ENCODE results near the gene PF4V1.

Gene PF4V1

DNA sequence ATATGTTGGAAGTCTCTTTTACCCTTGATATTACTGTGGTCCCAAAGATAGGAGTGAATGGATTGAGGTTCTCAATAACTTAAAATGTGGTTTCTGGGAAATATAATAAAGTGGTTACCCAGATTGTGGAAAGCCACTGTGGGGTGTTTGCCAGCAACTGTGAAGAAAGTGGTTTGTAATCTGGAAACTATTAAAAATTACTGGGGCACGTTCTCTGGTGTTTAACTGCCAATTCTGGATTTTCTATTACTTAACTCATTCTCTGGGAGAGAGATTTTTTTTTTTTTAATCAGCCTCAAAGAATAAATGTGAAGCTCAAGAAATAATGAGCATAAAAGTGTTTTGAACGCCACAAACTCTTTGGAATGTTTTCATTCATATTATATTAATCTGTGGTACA, 21.5 kb upstream of the PF4V1 start:
- no peak overlapping the region for H2BK120ac ChIP-seq (ENCODE audit: low read depth, low read length)
- H3K4ac ChIP-seq (ENCODE audit: low read length): no peak overlapping the region
- no peak overlapping the region for H4K91ac ChIP-seq (ENCODE audit: low read depth, low read length, poor library complexity)
- H3K27me3 ChIP-seq (ENCODE audit: control insufficient read depth in 3 of 3, insufficient read depth in 3 of 3, low read depth in 1 of 3, low read length in 3 of 3): no peaks in the 10 kb centered on the region
- no peak overlapping the region for H3K4me2 ChIP-seq (ENCODE audit: insufficient read depth, low read length, poor library complexity, severe bottlenecking)
- no peak overlapping the region for H2BK5ac ChIP-seq (ENCODE audit: low read length)
- no peak overlapping the region for H2BK15ac ChIP-seq (ENCODE audit: low read length)
- H3K14ac ChIP-seq (ENCODE audit: low read length): no peak overlapping the region
- H3K18ac ChIP-seq (ENCODE audit: low read length): no peak overlapping the region
- no peaks in the 10 kb centered on the region for H3K4me1 ChIP-seq (ENCODE audit: control insufficient read depth in 2 of 2, insufficient read depth in 1 of 2, low read depth in 1 of 2, low read length in 2 of 2)
- no peak for DNase-seq (ENCODE audit: low spot score)
- H4K8ac ChIP-seq (ENCODE audit: low read depth, low read length): no peak overlapping the region
- H3K27ac ChIP-seq (replicated peaks; ENCODE audit: low read length): no peak overlapping the region
- no peaks in the 10 kb centered on the region for H3K79me1 ChIP-seq (ENCODE audit: low read depth, low read length)
- H3K23ac ChIP-seq (ENCODE audit: low read depth, low read length, poor library complexity): no peak overlapping the region
- no peak overlapping the region for H2AFZ ChIP-seq (ENCODE audit: low read length)
- no peak overlapping the region for H2BK12ac ChIP-seq (ENCODE audit: low read length)
- H3K36me3 ChIP-seq (replicated peaks in 1 of 2; ENCODE audit: control insufficient read depth in 2 of 2, insufficient read depth in 2 of 2, low read length in 2 of 2): no peaks in the 10 kb centered on the region
- H3K4me3 ChIP-seq (ENCODE audit: low read length in 2 of 2): no peak overlapping the region
- no peaks in the 10 kb centered on the region for H3K9me3 ChIP-seq (replicated peaks in 1 of 2; ENCODE audit: control insufficient read depth in 2 of 2, insufficient read depth in 1 of 2, low read depth in 1 of 2, low read length in 2 of 2)
- WGBS, 2 donors (ENCODE audit: extremely low coverage in 2 of 2, insufficient read length in 2 of 2, insufficient replicate concordance in 1 of 2): no CpG with 5 or more reads among the region's 2 CpGs
- no peak overlapping the region for H2AK5ac ChIP-seq (ENCODE audit: low read depth, low read length)
- no peak overlapping the region for H3K9ac ChIP-seq (ENCODE audit: low read depth, low read length, poor library complexity)

DNA sequence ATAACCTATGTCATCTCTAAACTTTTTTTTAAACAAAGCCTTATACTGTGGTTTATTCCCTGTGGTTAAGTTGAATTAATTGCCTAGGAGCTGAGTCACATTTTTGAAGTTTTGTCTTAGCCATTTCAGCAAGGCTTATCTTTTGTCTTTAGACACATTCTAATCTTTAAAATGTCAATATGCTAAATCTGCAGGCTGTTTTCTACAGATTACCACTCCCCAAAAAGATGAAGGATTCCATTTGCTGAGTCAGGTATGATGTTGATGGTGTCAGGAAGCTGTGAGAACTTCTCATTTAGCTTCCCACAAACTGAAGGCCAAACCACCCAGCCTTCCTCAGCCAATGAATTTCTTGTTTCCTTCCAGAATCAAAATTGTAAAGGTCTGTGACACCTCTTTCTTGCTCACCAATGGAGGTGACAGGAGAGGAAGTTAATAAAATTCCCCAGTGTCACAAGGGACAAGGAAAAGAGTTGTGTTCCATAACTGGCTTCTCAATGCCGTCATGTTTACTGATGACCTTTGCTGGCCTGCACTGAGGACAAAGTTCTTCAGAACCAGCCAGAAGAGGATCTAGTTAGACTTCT, 20.4 kb upstream of the PF4V1 start:
- H2BK120ac ChIP-seq (ENCODE audit: low read depth, low read length): no peak overlapping the region
- H3K79me1 ChIP-seq (ENCODE audit: low read depth, low read length): no peaks in the 10 kb centered on the region
- H3K36me3 ChIP-seq (replicated peaks in 1 of 2; ENCODE audit: control insufficient read depth in 2 of 2, insufficient read depth in 2 of 2, low read length in 2 of 2): no peaks in the 10 kb centered on the region
- no peak overlapping the region for H3K4ac ChIP-seq (ENCODE audit: low read length)
- peaks cover 0 to 11% (median 0%) of the 10 kb centered on the region in 3 experiments for H3K27me3 ChIP-seq (ENCODE audit: control insufficient read depth in 3 of 3, insufficient read depth in 3 of 3, low read depth in 1 of 3, low read length in 3 of 3)
- no peak overlapping the region for H3K23ac ChIP-seq (ENCODE audit: low read depth, low read length, poor library complexity)
- no peak overlapping the region for H3K14ac ChIP-seq (ENCODE audit: low read length)
- H4K91ac ChIP-seq (ENCODE audit: low read depth, low read length, poor library complexity): no peak overlapping the region
- H3K27ac ChIP-seq (replicated peaks; ENCODE audit: low read length): no peak overlapping the region
- no peak overlapping the region for H3K4me3 ChIP-seq (ENCODE audit: low read length in 2 of 2)
- H3K18ac ChIP-seq (ENCODE audit: low read length): no peak overlapping the region
- no peak overlapping the region for H2BK5ac ChIP-seq (ENCODE audit: low read length)
- DNase-seq (ENCODE audit: low spot score): no peak
- H3K4me2 ChIP-seq (ENCODE audit: insufficient read depth, low read length, poor library complexity, severe bottlenecking): no peak overlapping the region
- H2BK15ac ChIP-seq (ENCODE audit: low read length): no peak overlapping the region
- H3K9ac ChIP-seq (ENCODE audit: low read depth, low read length, poor library complexity): no peak overlapping the region
- no peak overlapping the region for H4K8ac ChIP-seq (ENCODE audit: low read depth, low read length)
- no peak overlapping the region for H2AK5ac ChIP-seq (ENCODE audit: low read depth, low read length)
- no peaks in the 10 kb centered on the region for H3K4me1 ChIP-seq (ENCODE audit: control insufficient read depth in 2 of 2, insufficient read depth in 1 of 2, low read depth in 1 of 2, low read length in 2 of 2)
- H2BK12ac ChIP-seq (ENCODE audit: low read length): no peak overlapping the region
- no CpG with 5 or more reads among the region's 1 CpG for WGBS, 2 donors (ENCODE audit: extremely low coverage in 2 of 2, insufficient read length in 2 of 2, insufficient replicate concordance in 1 of 2)
- H2AFZ ChIP-seq (ENCODE audit: low read length): no peak overlapping the region
- H3K9me3 ChIP-seq (replicated peaks in 1 of 2; ENCODE audit: control insufficient read depth in 2 of 2, insufficient read depth in 1 of 2, low read depth in 1 of 2, low read length in 2 of 2): no peaks in the 10 kb centered on the region

DNA sequence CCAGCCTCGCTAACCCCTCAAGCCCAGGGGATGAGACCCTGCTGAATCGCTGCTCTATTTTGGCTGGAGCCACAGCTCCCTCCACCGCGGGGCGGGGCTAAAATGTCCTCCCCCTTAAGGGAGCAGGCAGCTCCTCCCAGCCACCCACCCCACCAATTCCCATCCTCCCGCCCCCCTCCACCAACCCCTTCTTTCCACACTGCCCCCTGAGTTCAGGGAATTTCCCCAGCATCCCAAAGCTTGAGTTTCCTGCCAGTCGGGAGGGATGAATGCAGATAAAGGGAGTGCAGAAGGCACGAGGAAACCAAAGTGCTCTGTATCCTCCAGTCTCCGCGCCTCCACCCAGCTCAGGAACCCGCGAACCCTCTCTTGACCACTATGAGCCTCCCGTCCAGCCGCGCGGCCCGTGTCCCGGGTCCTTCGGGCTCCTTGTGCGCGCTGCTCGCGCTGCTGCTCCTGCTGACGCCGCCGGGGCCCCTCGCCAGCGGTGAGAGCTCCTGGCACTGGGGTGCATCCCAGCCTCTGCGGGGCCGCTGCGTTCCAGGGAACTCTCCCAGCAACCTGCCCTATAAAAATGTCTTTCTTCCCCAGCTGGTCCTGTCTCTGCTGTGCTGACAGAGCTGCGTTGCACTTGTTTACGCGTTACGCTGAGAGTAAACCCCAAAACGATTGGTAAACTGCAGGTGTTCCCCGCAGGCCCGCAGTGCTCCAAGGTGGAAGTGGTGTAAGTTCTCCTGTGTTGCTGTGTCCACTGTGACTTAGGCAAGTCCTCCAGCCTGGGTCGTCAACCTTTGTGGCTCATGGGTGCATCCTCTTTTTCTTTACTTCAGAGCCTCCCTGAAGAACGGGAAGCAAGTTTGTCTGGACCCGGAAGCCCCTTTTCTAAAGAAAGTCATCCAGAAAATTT, 16.5 kb upstream of the PF4V1 start, which contains the start of gene CXCL6:
Gene CXCL6, plus strand, starts transcription at position 306 of the 907 bp plus-strand sequence. Its CDS starts 73 bp downstream, at position 379.
- no peak within 1 kb of the TSS for H3K4ac ChIP-seq (ENCODE audit: low read length)
- no peak within 1 kb of the TSS for H4K91ac ChIP-seq (ENCODE audit: low read depth, low read length, poor library complexity)
- H3K14ac ChIP-seq (ENCODE audit: low read length): no peak within 1 kb of the TSS
- no peaks in the 10 kb centered on the region for H3K9me3 ChIP-seq (replicated peaks in 1 of 2; ENCODE audit: control insufficient read depth in 2 of 2, insufficient read depth in 1 of 2, low read depth in 1 of 2, low read length in 2 of 2)
- no peaks in the 10 kb centered on the region for H3K36me3 ChIP-seq (replicated peaks in 1 of 2; ENCODE audit: control insufficient read depth in 2 of 2, insufficient read depth in 2 of 2, low read length in 2 of 2)
- no peak within 1 kb of the TSS for H3K23ac ChIP-seq (ENCODE audit: low read depth, low read length, poor library complexity)
- H2AFZ ChIP-seq (ENCODE audit: low read length): peak within 1 kb of the TSS; percentile 86
- peak within 1 kb of the TSS; percentile 81 for H3K4me2 ChIP-seq (ENCODE audit: insufficient read depth, low read length, poor library complexity, severe bottlenecking)
- peak within 1 kb of the TSS; percentile 86 for H3K18ac ChIP-seq (ENCODE audit: low read length)
- H3K27ac ChIP-seq (replicated peaks; ENCODE audit: low read length): no peak within 1 kb of the TSS
- H3K4me3 ChIP-seq (ENCODE audit: low read length in 2 of 2): peak within 1 kb of the TSS; percentile 17 to 85
- peak within 1 kb of the TSS; percentile 78 for H3K9ac ChIP-seq (ENCODE audit: low read depth, low read length, poor library complexity)
- no peaks in the 10 kb centered on the region for H3K79me1 ChIP-seq (ENCODE audit: low read depth, low read length)
- no peak within 1 kb of the TSS for H2BK15ac ChIP-seq (ENCODE audit: low read length)
- peak; percentile 37 for DNase-seq (ENCODE audit: low spot score)
- H3K27me3 ChIP-seq (ENCODE audit: control insufficient read depth in 3 of 3, insufficient read depth in 3 of 3, low read depth in 1 of 3, low read length in 3 of 3): peaks cover 0 to 23% (median 0%) of the 10 kb centered on the region in 3 experiments
- H4K8ac ChIP-seq (ENCODE audit: low read depth, low read length): no peak within 1 kb of the TSS
- no peak within 1 kb of the TSS for H2BK12ac ChIP-seq (ENCODE audit: low read length)
- no peak within 1 kb of the TSS for H2BK120ac ChIP-seq (ENCODE audit: low read depth, low read length)
- H2AK5ac ChIP-seq (ENCODE audit: low read depth, low read length): no peak within 1 kb of the TSS
- no CpG with 5 or more reads among the region's 41 CpGs for whole genome bisulfite sequencing, 2 donors (ENCODE audit: extremely low coverage in 2 of 2, insufficient read length in 2 of 2, insufficient replicate concordance in 1 of 2)
- no peak within 1 kb of the TSS for H2BK5ac ChIP-seq (ENCODE audit: low read length)
- H3K4me1 ChIP-seq (ENCODE audit: control insufficient read depth in 2 of 2, insufficient read depth in 1 of 2, low read depth in 1 of 2, low read length in 2 of 2): no peaks in the 10 kb centered on the region

DNA sequence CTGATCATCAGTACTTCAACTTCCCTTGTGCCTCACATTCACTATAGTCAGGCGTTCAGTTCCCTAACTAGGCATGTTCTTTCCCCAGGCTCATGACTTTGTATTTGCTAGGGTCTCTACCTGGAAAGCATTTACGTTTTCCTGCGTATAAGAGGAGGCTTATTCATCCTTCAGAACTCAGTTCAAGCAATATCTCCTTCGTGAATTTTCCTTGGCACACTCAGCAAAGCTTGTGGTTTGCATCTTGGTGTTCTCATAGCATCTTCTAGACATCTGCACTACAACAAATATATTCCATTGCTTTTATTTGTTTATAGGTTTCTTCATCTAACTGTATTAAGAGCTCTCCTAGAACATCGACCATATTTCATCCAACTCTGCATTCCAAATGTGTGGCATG, 14.0 kb upstream of the PF4V1 start:
- Histone ChIP-seq H3K23ac (ENCODE audit: low read depth, low read length, poor library complexity) (no peak overlapping the region), H3K4ac (ENCODE audit: low read length) (no peak overlapping the region), H3K4me3 (ENCODE audit: low read length in 2 of 2) (no peak overlapping the region), H2BK5ac (ENCODE audit: low read length) (no peak overlapping the region), H3K18ac (ENCODE audit: low read length) (no peak overlapping the region), H4K8ac (ENCODE audit: low read depth, low read length) (no peak overlapping the region), H4K91ac (ENCODE audit: low read depth, low read length, poor library complexity) (no peak overlapping the region), H3K27me3 (ENCODE audit: control insufficient read depth in 3 of 3, insufficient read depth in 3 of 3, low read depth in 1 of 3, low read length in 3 of 3) (peaks cover 0 to 23% (median 0%) of the 10 kb centered on the region in 3 experiments), H2AFZ (ENCODE audit: low read length) (no peak overlapping the region), H3K4me1 (ENCODE audit: control insufficient read depth in 2 of 2, insufficient read depth in 1 of 2, low read depth in 1 of 2, low read length in 2 of 2) (no peaks in the 10 kb centered on the region), H2BK15ac (ENCODE audit: low read length) (no peak overlapping the region), H2BK120ac (ENCODE audit: low read depth, low read length) (no peak overlapping the region), H3K27ac (replicated peaks; ENCODE audit: low read length) (no peak overlapping the region), H3K9me3 (replicated peaks in 1 of 2; ENCODE audit: control insufficient read depth in 2 of 2, insufficient read depth in 1 of 2, low read depth in 1 of 2, low read length in 2 of 2) (no peaks in the 10 kb centered on the region), H3K79me1 (ENCODE audit: low read depth, low read length) (no peaks in the 10 kb centered on the region), H2AK5ac (ENCODE audit: low read depth, low read length) (no peak overlapping the region), H3K36me3 (replicated peaks in 1 of 2; ENCODE audit: control insufficient read depth in 2 of 2, insufficient read depth in 2 of 2, low read length in 2 of 2) (no peaks in the 10 kb centered on the region), H3K14ac (ENCODE audit: low read length) (no peak overlapping the region), H3K9ac (ENCODE audit: low read depth, low read length, poor library complexity) (no peak overlapping the region), H3K4me2 (ENCODE audit: insufficient read depth, low read length, poor library complexity, severe bottlenecking) (no peak overlapping the region), H2BK12ac (ENCODE audit: low read length) (no peak overlapping the region)
- no peak for DNase-seq (ENCODE audit: low spot score)
- WGBS, 2 donors (ENCODE audit: extremely low coverage in 2 of 2, insufficient read length in 2 of 2, insufficient replicate concordance in 1 of 2): no CpG with 5 or more reads among the region's 5 CpGs

All from neuronal stem cell (in vitro differentiated cells).